ENCODE data around the gene GPR52.

Gene GPR52

GRCh38 chr1:174469687-174470086, 21.9 kb downstream of the GPR52 start:
- DNase-seq: no peak

DNA sequence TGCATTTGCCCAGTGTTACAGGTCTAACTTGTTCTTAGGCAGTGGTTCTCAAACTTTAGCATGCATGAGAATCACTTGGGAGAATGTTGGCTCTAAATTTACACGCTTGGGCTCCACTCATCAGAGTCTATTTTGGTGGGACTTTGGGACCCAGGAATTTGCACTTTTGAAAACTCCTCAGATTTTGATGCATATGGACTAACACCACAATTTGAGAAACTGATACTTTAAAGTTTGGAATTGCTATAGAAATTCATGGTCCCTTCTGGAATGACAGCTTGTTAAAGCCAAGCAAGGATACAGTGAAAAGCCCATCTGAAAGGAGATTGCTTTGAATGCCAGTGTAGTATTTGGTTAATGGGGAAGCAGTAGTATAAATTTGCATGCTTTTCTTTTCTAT, 31.5 kb downstream of the GPR52 start:
- DNase-seq: no peak

- DNase-seq: no peak
These were observed 32.6 kb downstream of the GPR52 start for GRCh38 chr1:174480324-174480723.

DNA sequence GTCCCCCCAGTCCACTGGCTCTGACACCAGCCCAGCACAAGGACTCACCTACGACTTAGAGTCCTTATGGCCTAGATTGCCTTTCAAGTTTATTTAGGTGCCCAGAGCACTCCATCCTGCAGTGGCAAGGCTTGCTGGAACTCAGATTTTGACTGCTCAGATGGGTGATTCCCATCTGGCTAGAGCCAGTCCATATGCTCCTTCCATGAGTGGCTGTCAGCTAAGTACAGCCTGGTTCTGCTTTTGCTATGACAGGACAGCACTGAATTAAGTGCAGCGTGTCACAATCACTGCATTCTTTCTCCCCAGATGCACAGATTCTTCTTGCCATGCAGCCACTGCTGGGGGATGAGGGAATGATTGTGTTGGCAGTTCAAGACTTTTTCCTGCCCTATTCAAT, 43.8 kb downstream of the GPR52 start:
- DNase-seq: no peak

- no peak for DNase-seq
These were observed 49.7 kb downstream of the GPR52 start for GRCh38 chr1:174497478-174497877.

All from stimulated activated CD4-positive, alpha-beta T cell treated with anti-CD3 and anti-CD28 coated beads, Interleukin-12 subunit alpha, Interleukin-12 subunit beta, amount 100 ng/mL, for 4 hours (primary cell).